Lower leg skin (tissue), 3 donors: ENCODE data around the gene PKD2L1.

ENCODE experiments used
- CTCF ChIP-seq, 3 donors: fragments of 450-650 bp; IDR thresholded peaks; one replicate each; pipeline ENCODE4 v1.5.1; 2016; ENCODE audit warnings: antibody characterized with exemption in 3 of 3, mild to moderate bottlenecking in 3 of 3, moderate library complexity in 2 of 3
- POLR2A ChIP-seq, 2 donors: fragments of 450-650 bp; IDR thresholded peaks; one replicate each; pipeline ENCODE4 v1.6.1; 2016 to 2017; ENCODE audit warnings: antibody characterized with exemption in 2 of 2, mild to moderate bottlenecking in 1 of 2, moderate library complexity in 1 of 2

- TF ChIP-seq CTCF (IDR thresholded peaks at IDR 0.05) = no peak
- TF ChIP-seq POLR2A (IDR thresholded peaks at IDR 0.05) = no peak
Observed at GRCh38 chr10:100293066-100293465, 37.0 kb downstream of the PKD2L1 start.
